Muscle layer of colon (tissue), 2 donors: ENCODE data around the gene PRKG1.

Experiments used
- H3K27ac ChIP-seq: one replicate; pipeline ENCODE4 v1.7.0; 2013; ENCODE audit warnings: low read depth, mild to moderate bottlenecking, low read length, moderate library complexity
- H3K27me3 ChIP-seq, 2 donors: one replicate each; pipeline ENCODE4 v1.7.0; 2013; ENCODE audit warnings: low read length in 2 of 2, mild to moderate bottlenecking in 2 of 2; ENCODE audit not compliant: insufficient read depth in 2 of 2, control insufficient read depth in 1 of 2
- H3K36me3 ChIP-seq: one replicate; pipeline ENCODE4 v1.7.0; 2013; ENCODE audit warnings: mild to moderate bottlenecking, low read length; ENCODE audit not compliant: insufficient read depth
- H3K4me1 ChIP-seq: one replicate; pipeline ENCODE4 v1.7.0; 2013; ENCODE audit warnings: mild to moderate bottlenecking, low read length; ENCODE audit not compliant: insufficient read depth
- H3K4me3 ChIP-seq, 2 donors: one replicate each; pipeline ENCODE4 v1.7.0; 2013; ENCODE audit warnings: low read length in 2 of 2, low read depth in 1 of 2, mild to moderate bottlenecking in 1 of 2, moderate library complexity in 1 of 2
- H3K9ac ChIP-seq: one replicate; pipeline ENCODE4 v1.7.0; 2013; ENCODE audit warnings: low read length
- H3K9me3 ChIP-seq: one replicate; pipeline ENCODE4 v1.7.0; 2013; ENCODE audit warnings: mild to moderate bottlenecking, low read length
- donor health status: abdominal sarcoma.
- donor health status: Adenocarcinoma of cecum.

The PRKG1 gene

DNA sequence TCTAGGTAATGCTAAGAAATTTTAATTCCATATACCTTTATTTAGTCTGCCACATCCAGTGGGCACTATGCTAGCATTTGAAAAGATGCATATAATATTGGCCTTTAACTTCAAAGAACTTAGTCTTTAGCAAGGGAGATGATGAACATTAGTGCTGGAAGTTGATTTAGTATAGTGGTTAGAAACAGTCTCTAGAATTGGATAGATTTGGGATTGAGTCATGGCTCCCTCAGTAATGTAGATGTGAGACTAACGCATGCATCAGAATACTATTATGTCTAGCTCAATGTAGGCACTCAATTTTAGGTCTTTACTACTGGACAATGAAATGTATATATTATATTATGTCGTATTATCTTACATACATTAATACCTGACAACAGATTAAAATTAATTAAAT lies 1245.6 kb downstream of the PRKG1 start:
- H3K27me3 ChIP-seq: no peaks in the 10 kb centered on the region
- no peaks in the 10 kb centered on the region for H3K36me3 ChIP-seq
- H3K4me3 ChIP-seq: no peak overlapping the region
- H3K27ac ChIP-seq: no peak overlapping the region
- H3K9ac ChIP-seq: no peak overlapping the region
- no peaks in the 10 kb centered on the region for H3K4me1 ChIP-seq
- no peaks in the 10 kb centered on the region for H3K9me3 ChIP-seq

- Histone ChIP-seq H3K36me3 (no peaks in the 10 kb centered on the region), H3K27ac (no peak overlapping the region), H3K4me3 (no peak overlapping the region), H3K9ac (no peak overlapping the region), H3K27me3 (no peaks in the 10 kb centered on the region), H3K9me3 (no peaks in the 10 kb centered on the region), H3K4me1 (no peaks in the 10 kb centered on the region)
These were observed 1248.0 kb downstream of the PRKG1 start for GRCh38 chr10:52322323-52322722.

DNA sequence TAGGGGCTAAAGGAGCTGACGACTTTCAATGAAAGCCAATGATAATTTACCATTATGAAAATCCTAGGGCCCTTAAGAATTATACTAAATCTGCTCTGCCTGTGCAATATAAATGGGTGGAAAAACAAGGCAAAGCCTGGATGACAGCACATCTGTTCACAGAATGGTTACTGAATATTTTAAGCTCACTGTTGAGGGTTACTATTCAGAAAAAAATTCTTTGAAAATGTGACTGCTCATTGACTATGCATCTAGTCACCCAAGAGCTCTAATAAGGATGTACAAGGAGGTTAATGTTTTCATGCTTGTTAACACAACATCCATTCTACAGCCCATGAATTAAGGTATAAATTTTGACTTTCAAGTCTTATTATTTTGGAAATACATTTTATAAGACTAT lies 1248.6 kb downstream of the PRKG1 start:
- Histone ChIP-seq H3K9me3 (no peaks in the 10 kb centered on the region), H3K27me3 (no peaks in the 10 kb centered on the region), H3K36me3 (no peaks in the 10 kb centered on the region), H3K4me3 (no peak overlapping the region), H3K4me1 (no peaks in the 10 kb centered on the region), H3K27ac (no peak overlapping the region), H3K9ac (no peak overlapping the region)

GRCh38 chr10:52326382-52326781 lies 1252.1 kb downstream of the PRKG1 start:
- no peaks in the 10 kb centered on the region for H3K9me3 ChIP-seq
- H3K4me1 ChIP-seq: no peaks in the 10 kb centered on the region
- H3K36me3 ChIP-seq: no peaks in the 10 kb centered on the region
- no peak overlapping the region for H3K27ac ChIP-seq
- no peak overlapping the region for H3K4me3 ChIP-seq
- no peak overlapping the region for H3K9ac ChIP-seq
- H3K27me3 ChIP-seq: no peaks in the 10 kb centered on the region

GRCh38 chr10:52331638-52332364 lies 1257.5 kb downstream of the PRKG1 start:
- no peaks in the 10 kb centered on the region for H3K27me3 ChIP-seq
- no peak overlapping the region for H3K9ac ChIP-seq
- no peaks in the 10 kb centered on the region for H3K36me3 ChIP-seq
- H3K4me1 ChIP-seq: no peaks in the 10 kb centered on the region
- no peaks in the 10 kb centered on the region for H3K9me3 ChIP-seq
- no peak overlapping the region for H3K27ac ChIP-seq
- no peak overlapping the region for H3K4me3 ChIP-seq

GRCh38 chr10:52332815-52333214 lies 1258.5 kb downstream of the PRKG1 start:
- H3K9me3 ChIP-seq: no peaks in the 10 kb centered on the region
- H3K9ac ChIP-seq: no peak overlapping the region
- no peak overlapping the region for H3K4me3 ChIP-seq
- no peaks in the 10 kb centered on the region for H3K4me1 ChIP-seq
- no peaks in the 10 kb centered on the region for H3K36me3 ChIP-seq
- H3K27me3 ChIP-seq: no peaks in the 10 kb centered on the region
- H3K27ac ChIP-seq: no peak overlapping the region

DNA sequence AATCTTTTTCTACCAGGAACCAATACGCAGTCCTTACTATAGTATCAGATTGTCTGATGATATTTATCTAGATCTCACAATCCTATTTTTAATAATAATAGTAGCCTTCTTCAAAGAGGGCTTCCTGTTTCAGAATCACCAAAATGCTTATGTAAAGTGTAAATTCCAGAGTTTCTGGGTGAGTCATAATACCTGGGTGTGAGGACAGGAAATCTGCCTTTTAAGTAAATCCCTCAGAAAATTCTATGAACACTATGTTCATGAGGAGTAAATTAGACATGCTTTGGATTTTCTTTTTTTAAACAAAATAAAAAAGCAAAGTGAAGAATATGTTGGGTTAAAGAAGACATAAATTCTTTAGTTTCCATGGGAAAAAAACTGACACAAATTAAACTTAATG lies 1260.3 kb downstream of the PRKG1 start:
- H3K27ac ChIP-seq: no peak overlapping the region
- no peaks in the 10 kb centered on the region for H3K9me3 ChIP-seq
- no peaks in the 10 kb centered on the region for H3K4me1 ChIP-seq
- H3K27me3 ChIP-seq: no peaks in the 10 kb centered on the region
- H3K36me3 ChIP-seq: no peaks in the 10 kb centered on the region
- no peak overlapping the region for H3K4me3 ChIP-seq
- no peak overlapping the region for H3K9ac ChIP-seq

DNA sequence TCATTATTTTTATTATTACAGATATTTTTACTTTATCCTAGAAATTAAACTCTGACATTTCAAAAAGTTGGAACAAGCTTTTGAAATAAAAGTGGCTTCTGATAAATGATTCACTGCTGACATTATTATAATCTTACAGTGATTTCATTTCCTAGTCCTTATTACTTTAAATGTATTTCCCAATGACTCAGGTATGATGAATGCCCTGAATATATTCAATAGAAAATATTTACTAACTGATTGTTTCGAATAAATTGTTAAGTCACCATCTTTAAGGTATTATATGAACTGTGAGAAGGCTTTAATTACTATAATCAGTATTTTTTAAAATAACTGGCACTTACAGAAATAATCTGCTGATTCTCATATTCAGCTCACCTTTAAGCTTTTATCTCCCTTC lies 1261.4 kb downstream of the PRKG1 start:
- H3K9me3 ChIP-seq: no peaks in the 10 kb centered on the region
- no peaks in the 10 kb centered on the region for H3K4me1 ChIP-seq
- no peak overlapping the region for H3K9ac ChIP-seq
- H3K27ac ChIP-seq: no peak overlapping the region
- no peaks in the 10 kb centered on the region for H3K27me3 ChIP-seq
- H3K36me3 ChIP-seq: no peaks in the 10 kb centered on the region
- no peak overlapping the region for H3K4me3 ChIP-seq

DNA sequence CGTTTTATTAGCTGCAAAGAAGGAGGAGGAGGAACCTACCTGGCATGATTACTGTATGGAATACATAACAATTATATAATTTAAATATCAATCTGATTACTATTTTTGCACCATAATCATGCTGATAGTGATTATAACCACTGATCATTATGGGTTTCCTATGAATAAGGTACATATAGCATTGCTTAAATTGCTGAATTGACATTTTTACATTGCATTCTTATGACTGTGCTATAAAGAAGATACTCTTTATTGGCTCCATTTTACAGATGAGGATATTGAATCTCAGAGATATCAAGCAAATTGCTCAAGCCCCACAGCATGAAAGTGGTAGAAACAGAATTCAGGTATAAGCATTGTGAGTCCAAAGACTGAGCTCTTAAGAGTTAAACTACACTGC lies 1262.9 kb downstream of the PRKG1 start:
- H3K27ac ChIP-seq: no peak overlapping the region
- H3K4me3 ChIP-seq: no peak overlapping the region
- H3K36me3 ChIP-seq: no peaks in the 10 kb centered on the region
- no peaks in the 10 kb centered on the region for H3K9me3 ChIP-seq
- no peak overlapping the region for H3K9ac ChIP-seq
- H3K27me3 ChIP-seq: no peaks in the 10 kb centered on the region
- H3K4me1 ChIP-seq: no peaks in the 10 kb centered on the region

- Histone ChIP-seq H3K36me3 (no peaks in the 10 kb centered on the region), H3K27ac (no peak overlapping the region), H3K27me3 (no peaks in the 10 kb centered on the region), H3K4me3 (no peak overlapping the region), H3K9ac (no peak overlapping the region), H3K9me3 (no peaks in the 10 kb centered on the region), H3K4me1 (no peaks in the 10 kb centered on the region)
These were observed 1269.2 kb downstream of the PRKG1 start for GRCh38 chr10:52343439-52343838.

- Histone ChIP-seq H3K27ac (no peak overlapping the region), H3K4me3 (no peak overlapping the region), H3K9me3 (no peaks in the 10 kb centered on the region), H3K9ac (no peak overlapping the region), H3K4me1 (no peaks in the 10 kb centered on the region), H3K27me3 (no peaks in the 10 kb centered on the region), H3K36me3 (no peaks in the 10 kb centered on the region)
These were observed 1272.4 kb downstream of the PRKG1 start for GRCh38 chr10:52346394-52347326.
